IMR-90 (cell line): ENCODE data around the gene CYP39A1. TPM values are rescaled to one million over a fixed set of nuclear protein-coding genes. Genes with fewer than 3 reads are reported as not detected.

Experiments
- ATAC-seq: fragments of 200-7000 bp; cut with Tn5 transposase; 2 replicates; pipeline ENCODE4 v1.9.1; 2020; ENCODE audit warnings: low read depth, mild to moderate bottlenecking, moderate library complexity
- BruUV-seq: library from RNA; stranded (reverse); fragments of 400-500 nt; replicated peaks from 2 replicates; lab custom pipeline; 2021; lab: Mats Ljungman, UMichigan
- CTCF ChIA-PET: fragments of 300-600 bp; formaldehyde crosslinking; extraction: SDS; loops from one replicate; lab custom pipeline; 2021; ENCODE audit warnings: antibody characterized with exemption; lab: Yijun Ruan, JAX
- POLR2A ChIA-PET: fragments of 300-600 bp; sonication (Branson Sonifier 250); formaldehyde crosslinking; loops from one replicate; lab custom pipeline; 2022; ENCODE audit warnings: antibody characterized with exemption; ENCODE audit not compliant: unreplicated experiment; lab: Charles Lee
- DNase-seq: peaks from one replicate; pipeline ENCODE4 v3.0.0; 2013
- H2AFZ ChIP-seq: replicated peaks from 2 replicates; pipeline ENCODE3; 2013; ENCODE audit warnings: low read length, mild to moderate bottlenecking; ENCODE audit not compliant: poor library complexity
- H2AK5ac ChIP-seq: 2 replicates; pipeline ENCODE4 v1.6.1; 2013; ENCODE audit warnings: low read depth, low read length, inconsistent platforms
- H2AK9ac ChIP-seq: replicated peaks from 2 replicates; pipeline ENCODE3; 2013; ENCODE audit warnings: mild to moderate bottlenecking, low read depth, low read length, moderate library complexity; ENCODE audit not compliant: poor library complexity
- H2BK120ac ChIP-seq: 2 replicates; pipeline ENCODE4 v1.6.1; 2013; ENCODE audit warnings: low read depth, low read length, inconsistent platforms
- H2BK15ac ChIP-seq: 3 replicates; pipeline ENCODE4 v1.6.1; 2013; ENCODE audit warnings: low read depth, low read length, inconsistent platforms
- H2BK20ac ChIP-seq: 2 replicates; pipeline ENCODE4 v1.6.1; 2013; ENCODE audit warnings: low read depth, mild to moderate bottlenecking, inconsistent platforms, low read length, moderate library complexity
- H2BK5ac ChIP-seq: 2 replicates; pipeline ENCODE4 v1.6.1; 2013; ENCODE audit warnings: mild to moderate bottlenecking, low read depth, low read length, inconsistent platforms; ENCODE audit not compliant: poor library complexity, severe bottlenecking
- H3K14ac ChIP-seq: replicated peaks from 2 replicates; pipeline ENCODE4 v1.6.1; 2013; ENCODE audit warnings: low read depth, low read length, inconsistent platforms
- H3K18ac ChIP-seq: 2 replicates; pipeline ENCODE4 v1.6.1; 2013; ENCODE audit warnings: low read depth, low read length, control low read depth
- H3K23ac ChIP-seq: 2 replicates; pipeline ENCODE4 v1.6.1; 2013; ENCODE audit warnings: low read depth, low read length, inconsistent platforms
- H3K27ac ChIP-seq: 2 replicates; pipeline ENCODE4 v1.5.1; 2013; ENCODE audit warnings: mild to moderate bottlenecking, control low read depth, low read length; ENCODE audit not compliant: insufficient read depth
- H3K27me3 ChIP-seq: 2 replicates; pipeline ENCODE4 v1.6.1; 2013; ENCODE audit warnings: low read length; ENCODE audit not compliant: control insufficient read depth, insufficient read depth
- H3K36me3 ChIP-seq: 2 replicates; pipeline ENCODE4 v1.6.1; 2013; ENCODE audit warnings: low read length, mixed read lengths; ENCODE audit not compliant: control insufficient read depth, insufficient read depth
- H3K4ac ChIP-seq: 2 replicates; pipeline ENCODE4 v1.6.1; 2013; ENCODE audit warnings: low read depth, low read length, inconsistent platforms
- H3K4me1 ChIP-seq: 2 replicates; pipeline ENCODE4 v1.6.1; 2013; ENCODE audit warnings: low read length, mixed read lengths; ENCODE audit not compliant: control insufficient read depth, insufficient read depth
- H3K4me2 ChIP-seq: 2 replicates; pipeline ENCODE4 v1.6.1; 2013; ENCODE audit warnings: low read depth, mild to moderate bottlenecking, control low read depth, low read length, moderate library complexity
- H3K4me3 ChIP-seq: 2 replicates; pipeline ENCODE4 v1.5.1; 2013; ENCODE audit warnings: low read depth, mild to moderate bottlenecking, control low read depth, low read length, moderate library complexity; ENCODE audit not compliant: insufficient read depth
- H3K56ac ChIP-seq: 2 replicates; pipeline ENCODE4 v1.6.1; 2013; ENCODE audit warnings: low read length, inconsistent platforms; ENCODE audit not compliant: insufficient read depth; ENCODE audit errors: extremely low read depth
- H3K79me1 ChIP-seq, 2 experiments: 2 replicates each; pipeline ENCODE4 v1.6.1; 2013; ENCODE audit warnings: low read length in 2 of 2, inconsistent platforms in 1 of 2, low read depth in 1 of 2
- H3K9ac ChIP-seq: 2 replicates; pipeline ENCODE4 v1.6.1; 2013; ENCODE audit warnings: low read depth, low read length, control low read depth
- H3K9me1 ChIP-seq: 2 replicates; pipeline ENCODE4 v1.6.1; 2013; ENCODE audit warnings: low read length, inconsistent platforms; ENCODE audit not compliant: insufficient read depth
- H3K9me3 ChIP-seq: 2 replicates; pipeline ENCODE4 v1.6.1; 2013; ENCODE audit warnings: low read length; ENCODE audit not compliant: control insufficient read depth, insufficient read depth
- H4K20me1 ChIP-seq: 2 replicates; pipeline ENCODE4 v1.6.1; 2013; ENCODE audit warnings: low read length, inconsistent platforms; ENCODE audit not compliant: insufficient read depth
- H4K5ac ChIP-seq: 2 replicates; pipeline ENCODE4 v1.6.1; 2013; ENCODE audit warnings: mild to moderate bottlenecking, low read depth, low read length, control low read depth
- H4K8ac ChIP-seq, 2 experiments: 2 replicates each; pipeline ENCODE4 v1.6.1; 2013; ENCODE audit warnings: low read depth in 2 of 2, low read length in 2 of 2, control low read depth in 1 of 2, inconsistent platforms in 1 of 2
- H4K91ac ChIP-seq: 2 replicates; pipeline ENCODE4 v1.6.1; 2013; ENCODE audit warnings: low read depth, low read length, inconsistent platforms; ENCODE audit not compliant: insufficient read depth
- BHLHE40 ChIP-seq: fragments of 150-350 bp; IDR thresholded peaks from 2 replicates; pipeline ENCODE4 v1.6.1; 2016; ENCODE audit warnings: mild to moderate bottlenecking, low read depth, low read length
- CEBPB ChIP-seq: IDR thresholded peaks from 2 replicates; pipeline ENCODE4 v1.6.1; 2012; ENCODE audit warnings: low read depth, low read length, improper control_type of control experiment
- CTCF ChIP-seq: conservative IDR thresholded peaks from 2 replicates; pipeline ENCODE4 v1.5.1; 2012; ENCODE audit warnings: mild to moderate bottlenecking, low read depth, low read length, improper control_type of control experiment
- FOS ChIP-seq: fragments of 150-350 bp; IDR thresholded peaks from 2 replicates; pipeline ENCODE4 v1.6.1; 2016; ENCODE audit warnings: low read depth, low read length
- MAFK ChIP-seq: IDR thresholded peaks from 2 replicates; pipeline ENCODE4 v1.6.1; 2012; ENCODE audit warnings: low read depth, low read length, improper control_type of control experiment
- MAZ ChIP-seq: IDR thresholded peaks from 2 replicates; pipeline ENCODE4 v1.6.1; 2012; ENCODE audit warnings: low read depth, mild to moderate bottlenecking, low read length, improper control_type of control experiment, moderate library complexity, borderline replicate concordance
- MXI1 ChIP-seq: IDR thresholded peaks from 2 replicates; pipeline ENCODE4 v1.6.1; 2012; ENCODE audit warnings: low read depth, mild to moderate bottlenecking, low read length, moderate library complexity, borderline replicate concordance
- NFE2L2 ChIP-seq: fragments of 150-350 bp; IDR thresholded peaks from 2 replicates; pipeline ENCODE4 v1.6.1; 2016; ENCODE audit warnings: low read depth, mild to moderate bottlenecking, low read length
- POLR2A ChIP-seq: IDR thresholded peaks from 2 replicates; pipeline ENCODE4 v1.6.1; 2012; ENCODE audit warnings: mild to moderate bottlenecking, low read depth, low read length
- RAD21 ChIP-seq: IDR thresholded peaks from 2 replicates; pipeline ENCODE4 v1.6.1; 2012; ENCODE audit warnings: low read length, improper control_type of control experiment
- RCOR1 ChIP-seq: IDR thresholded peaks from 2 replicates; pipeline ENCODE4 v1.6.1; 2012; ENCODE audit warnings: mild to moderate bottlenecking, low read length, improper control_type of control experiment; ENCODE audit not compliant: insufficient replicate concordance
- RFX5 ChIP-seq: IDR thresholded peaks from 2 replicates; pipeline ENCODE4 v1.8.0; 2012; ENCODE audit warnings: low read depth, mild to moderate bottlenecking, low read length, moderate library complexity
- SMC3 ChIP-seq: fragments of 150-350 bp; IDR thresholded peaks from 2 replicates; pipeline ENCODE4 v1.6.1; 2016; ENCODE audit warnings: low read depth, mild to moderate bottlenecking, antibody characterized with exemption, low read length, moderate library complexity
- WGBS, 2 experiments: methylation state at CpG; one replicate each; pipeline versions ENCODE4 v1.1.5 to v1.1.7; 2013; ENCODE audit warnings: missing lambda C conversion rate in 2 of 2; ENCODE audit not compliant: insufficient read length in 1 of 2; ENCODE audit errors: extremely low coverage in 2 of 2; 5-methylcytosine and 5-hydroxymethylcytosine counted together
- dilution Hi-C: fragments of 300-500 bp; cut with HindIII; formaldehyde crosslinking; loops from one replicate; pipeline ENCODE4 v1.14.3; 2018; ENCODE audit warnings: low sequenced_read_pairs; ENCODE audit not compliant: unreplicated experiment
- in situ Hi-C: fragments of 300-500 bp; cut with MboI; formaldehyde crosslinking; loops from 3 replicates; pipeline ENCODE4 v1.14.3; 2019; ENCODE audit warnings: low sequenced_read_pairs, inconsistent platforms, mixed read lengths
- intact Hi-C: fragments of 100-400 bp; cut with micrococcal nuclease; formaldehyde crosslinking; loops from 2 replicates; pipeline ENCODE4 v1.10.0; 2022
- polyA plus RNA-seq, 3 experiments: library from polyadenylated mRNA; depleted of rRNA; stranded (reverse); fragments of >200 nt; gene quantifications; 2 replicates each; pipeline ENCODE4 v1.2.3, GENCODE V29; 2012; ENCODE audit warnings: low replicate concordance in 1 of 3
- total RNA-seq: library from RNA; depleted of rRNA; stranded (reverse); fragments of >200 nt; gene quantifications from 2 replicates; pipeline ENCODE4 v1.2.3, GENCODE V29; 2012
- TF ChIP-seq, protein P1 (sequence below): fragments of 150-350 bp; IDR thresholded peaks from 2 replicates; pipeline ENCODE4 v1.6.1; 2017; ENCODE audit warnings: mild to moderate bottlenecking, antibody characterized with exemption, low read length, low read depth

Gene CYP39A1
- total and polyA plus RNA-seq, 2 of the 4 experiments (the other 2 are of a cell fraction), result 0.03 TPM; not detected in 1

GRCh38 chr6:46583721-46584120 is 68.9 kb downstream of the CYP39A1 start:
- POLR2A ChIA-PET, result no interaction called here
- Histone ChIP-seq H4K5ac (no peak overlapping the region), H3K4ac (no peak overlapping the region), H3K56ac (no peak overlapping the region), H3K9me1 (no peaks in the 10 kb centered on the region), H2BK20ac (no peak overlapping the region), H3K4me3 (no peak overlapping the region), H2AFZ (no peak overlapping the region), H4K8ac (no peak overlapping the region), H3K9me3 (no peaks in the 10 kb centered on the region), H4K91ac (no peak overlapping the region), H2BK15ac (no peak overlapping the region), H3K36me3 (no peaks in the 10 kb centered on the region), H3K27ac (no peak overlapping the region), H3K14ac (no peak overlapping the region), H3K23ac (no peak overlapping the region), H2BK120ac (no peak overlapping the region), H4K20me1 (no peaks in the 10 kb centered on the region), H3K18ac (no peak overlapping the region), H3K79me1 (no peaks in the 10 kb centered on the region), H3K4me1 (no peaks in the 10 kb centered on the region), H3K4me2 (no peak overlapping the region), H3K9ac (no peak overlapping the region), H2AK5ac (no peak overlapping the region), H3K27me3 (no peaks in the 10 kb centered on the region), H2AK9ac (no peak overlapping the region), H2BK5ac (no peak overlapping the region)
- intact Hi-C loops, result no loop called here
- dilution Hi-C loops, result no loop called here
- in situ Hi-C loops, result no loop called here
- BruUV-seq, result no TSS peak
- ATAC-seq (no peak), DNase-seq (no peak)
- TF ChIP-seq RFX5 (no peak), BHLHE40 (no peak), FOS (no peak), MAFK (no peak), RAD21 (no peak), MXI1 (no peak), NFE2L2 (no peak), SMC3 (no peak), POLR2A (no peak), RCOR1 (no peak), CEBPB (no peak), CTCF (no peak), MAZ (no peak)
- TF ChIP-seq, protein P1, sequence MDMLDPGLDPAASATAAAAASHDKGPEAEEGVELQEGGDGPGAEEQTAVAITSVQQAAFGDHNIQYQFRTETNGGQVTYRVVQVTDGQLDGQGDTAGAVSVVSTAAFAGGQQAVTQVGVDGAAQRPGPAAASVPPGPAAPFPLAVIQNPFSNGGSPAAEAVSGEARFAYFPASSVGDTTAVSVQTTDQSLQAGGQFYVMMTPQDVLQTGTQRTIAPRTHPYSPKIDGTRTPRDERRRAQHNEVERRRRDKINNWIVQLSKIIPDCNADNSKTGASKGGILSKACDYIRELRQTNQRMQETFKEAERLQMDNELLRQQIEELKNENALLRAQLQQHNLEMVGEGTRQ, result no peak
- CTCF ChIA-PET, result no interaction called here
- whole genome bisulfite sequencing, 2 experiments, result no CpG with 5 or more reads among the region's 4 CpGs
